ENCODE data around the gene C4orf33.
A peak's percentile ranks its signal among the peaks of the same experiment; 100 is the strongest.

The C4orf33 gene

DNA sequence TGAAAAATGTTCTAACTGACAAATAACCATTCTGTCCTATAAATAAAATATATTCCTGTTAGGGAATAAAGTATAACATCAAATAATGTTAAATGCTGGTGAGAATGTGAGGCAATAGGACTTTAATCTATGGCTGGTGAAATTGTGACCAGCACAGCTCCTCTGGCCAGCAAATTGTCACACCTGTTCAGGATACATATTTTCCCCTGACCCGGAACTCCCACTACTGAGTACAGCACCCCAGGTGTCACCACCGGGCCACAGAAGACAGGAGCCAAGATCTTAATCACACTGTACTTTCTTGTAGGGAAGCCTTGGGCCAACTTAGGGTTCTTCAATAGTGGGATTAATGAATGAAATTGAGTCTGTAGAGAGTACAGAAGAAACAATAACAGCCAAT is 33.2 kb downstream of the C4orf33 start:
- TF ChIP-seq, protein P1, sequence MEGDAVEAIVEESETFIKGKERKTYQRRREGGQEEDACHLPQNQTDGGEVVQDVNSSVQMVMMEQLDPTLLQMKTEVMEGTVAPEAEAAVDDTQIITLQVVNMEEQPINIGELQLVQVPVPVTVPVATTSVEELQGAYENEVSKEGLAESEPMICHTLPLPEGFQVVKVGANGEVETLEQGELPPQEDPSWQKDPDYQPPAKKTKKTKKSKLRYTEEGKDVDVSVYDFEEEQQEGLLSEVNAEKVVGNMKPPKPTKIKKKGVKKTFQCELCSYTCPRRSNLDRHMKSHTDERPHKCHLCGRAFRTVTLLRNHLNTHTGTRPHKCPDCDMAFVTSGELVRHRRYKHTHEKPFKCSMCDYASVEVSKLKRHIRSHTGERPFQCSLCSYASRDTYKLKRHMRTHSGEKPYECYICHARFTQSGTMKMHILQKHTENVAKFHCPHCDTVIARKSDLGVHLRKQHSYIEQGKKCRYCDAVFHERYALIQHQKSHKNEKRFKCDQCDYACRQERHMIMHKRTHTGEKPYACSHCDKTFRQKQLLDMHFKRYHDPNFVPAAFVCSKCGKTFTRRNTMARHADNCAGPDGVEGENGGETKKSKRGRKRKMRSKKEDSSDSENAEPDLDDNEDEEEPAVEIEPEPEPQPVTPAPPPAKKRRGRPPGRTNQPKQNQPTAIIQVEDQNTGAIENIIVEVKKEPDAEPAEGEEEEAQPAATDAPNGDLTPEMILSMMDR (IDR thresholded peaks at IDR 0.05; ENCODE audit: insufficient read depth, missing control alignments): no peak
- DNase-seq (ENCODE audit: insufficient read length, low spot score) (no peak), FAIRE-seq (no peak)

DNA sequence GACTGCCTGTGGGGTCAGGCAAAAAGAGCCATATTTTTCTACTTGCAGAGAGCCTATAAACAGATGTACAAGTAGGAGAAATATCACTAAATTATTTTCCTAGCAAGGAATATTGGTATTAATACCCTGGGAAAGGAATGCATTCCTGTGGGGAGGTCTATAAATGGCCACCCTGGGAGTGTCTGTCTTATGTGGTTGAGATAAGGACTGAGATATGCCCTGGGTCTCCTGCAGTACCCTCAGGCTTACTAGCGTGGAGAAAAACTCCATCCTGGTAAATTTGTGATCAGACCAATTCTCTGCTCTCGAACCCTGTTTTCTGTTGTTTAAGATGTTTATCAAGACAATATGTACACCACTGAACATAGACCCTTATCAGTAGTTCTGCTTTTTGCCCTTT is 35.4 kb downstream of the C4orf33 start:
- TF ChIP-seq, protein P1 (IDR thresholded peaks at IDR 0.05; ENCODE audit: insufficient read depth, missing control alignments): no peak
- DNase-seq (ENCODE audit: insufficient read length, low spot score) (no peak), FAIRE-seq (no peak)

GRCh38 chr4:129136433-129136832 is 40.5 kb downstream of the C4orf33 start:
- TF ChIP-seq, protein P1 (IDR thresholded peaks at IDR 0.05; ENCODE audit: insufficient read depth, missing control alignments): no peak
- no peak for FAIRE-seq
- no peak for DNase-seq (ENCODE audit: insufficient read length, low spot score)

GRCh38 chr4:129138810-129139496 is 43.0 kb downstream of the C4orf33 start:
- no peak for FAIRE-seq
- DNase-seq (ENCODE audit: insufficient read length, low spot score): no peak
- TF ChIP-seq, protein P1 (IDR thresholded peaks at IDR 0.05; ENCODE audit: insufficient read depth, missing control alignments): no peak

DNA sequence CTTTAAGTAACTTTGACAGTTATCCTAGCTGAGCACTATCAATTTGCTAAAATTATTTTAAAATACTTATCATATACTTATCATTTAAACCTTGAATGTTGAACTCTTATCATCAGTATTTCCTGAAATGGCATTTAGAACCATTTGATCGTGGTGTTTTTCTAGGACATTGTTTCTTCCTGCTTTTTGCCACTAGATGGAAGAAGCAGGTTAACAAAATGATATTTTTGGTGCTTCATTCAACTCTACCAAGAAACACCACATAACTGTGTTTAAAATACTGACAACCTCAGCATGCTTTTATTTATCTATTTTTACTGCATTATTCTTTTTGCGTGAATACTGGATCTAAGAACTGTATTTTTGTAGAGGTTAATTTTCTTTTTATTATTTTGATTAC is 44.6 kb downstream of the C4orf33 start:
- FAIRE-seq: no peak
- TF ChIP-seq, protein P1 (IDR thresholded peaks at IDR 0.05; ENCODE audit: insufficient read depth, missing control alignments): peak; percentile 29
- DNase-seq (ENCODE audit: insufficient read length, low spot score): no peak

DNA sequence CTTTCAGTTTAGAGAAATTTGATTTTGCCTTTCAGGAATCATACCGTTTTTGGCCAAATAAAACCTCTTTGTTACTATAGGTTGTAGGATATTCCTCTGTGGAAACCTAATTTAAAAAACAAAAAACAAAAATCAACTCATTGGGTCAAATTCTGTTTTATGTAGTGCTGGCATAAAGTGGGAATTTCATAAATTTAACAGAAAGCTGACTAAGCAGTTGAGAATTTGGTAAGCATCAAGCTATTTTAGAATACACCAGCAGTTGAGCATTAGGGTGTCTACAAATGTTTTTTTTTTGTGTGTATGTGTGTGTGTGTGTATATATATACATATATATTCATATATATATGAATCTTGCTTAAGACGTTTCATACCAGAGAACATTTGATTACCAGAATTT is 47.4 kb downstream of the C4orf33 start:
- DNase-seq (ENCODE audit: insufficient read length, low spot score): no peak
- FAIRE-seq: no peak
- TF ChIP-seq, protein P1 (IDR thresholded peaks at IDR 0.05; ENCODE audit: insufficient read depth, missing control alignments): no peak

GRCh38 chr4:129144755-129145206 is 48.8 kb downstream of the C4orf33 start:
- no peak for FAIRE-seq
- no peak for DNase-seq (ENCODE audit: insufficient read length, low spot score)
- TF ChIP-seq, protein P1 (IDR thresholded peaks at IDR 0.05; ENCODE audit: insufficient read depth, missing control alignments): no peak
